NCI-H748 (cell line): ENCODE measurements around the gene MIOX.

Experiments
- DNase-seq: peaks from one replicate; lab custom pipeline; 2025; ENCODE audit not compliant: unreplicated experiment; lab: John Stamatoyannopoulos, UW

MIOX gene

DNA sequence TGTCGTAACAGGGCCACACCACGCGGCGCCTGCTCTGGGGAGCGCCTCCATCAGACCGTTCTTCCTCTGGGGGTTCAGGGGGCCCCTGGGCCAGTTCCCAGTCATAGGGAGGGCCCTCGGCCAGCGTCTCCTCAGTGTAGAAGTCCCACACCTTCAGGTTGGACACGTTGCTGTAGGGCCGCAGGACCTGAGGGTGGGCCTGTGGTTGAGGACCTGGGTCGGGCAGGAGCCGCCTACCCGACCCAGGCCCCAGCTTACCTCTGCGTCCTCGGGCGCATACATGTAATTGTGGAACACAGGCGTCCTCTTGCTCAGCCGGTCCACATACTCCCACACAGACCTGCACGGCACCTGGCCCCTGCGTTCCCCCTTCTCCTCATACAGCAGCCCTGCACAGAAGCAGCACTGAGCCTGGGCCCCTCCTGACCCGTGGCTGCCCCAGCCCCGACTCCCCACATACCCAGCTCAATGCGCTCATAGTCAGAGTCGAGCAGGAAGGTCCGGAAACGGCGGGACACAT, 32.0 kb upstream of the MIOX start:
- DNase-seq: no peak

DNA sequence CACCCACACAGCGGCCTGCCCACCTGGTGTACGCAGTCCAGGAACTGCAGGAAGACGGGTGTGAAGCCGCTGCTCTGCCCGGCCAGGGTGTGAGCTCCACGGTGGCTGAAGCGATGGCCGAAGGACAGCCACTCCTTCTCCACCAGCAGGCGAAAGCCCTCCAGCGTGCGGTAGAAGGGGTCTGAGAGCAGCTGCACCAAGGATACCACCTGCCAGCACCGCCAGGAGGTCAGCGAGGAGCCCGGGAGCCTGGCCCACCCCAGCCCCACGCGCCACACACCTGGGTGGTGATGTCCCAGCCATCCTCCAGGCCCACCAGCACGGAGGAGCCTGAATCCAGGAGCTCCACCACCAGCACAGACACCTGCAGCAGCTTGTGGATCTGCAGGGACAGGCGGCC, 31.5 kb upstream of the MIOX start:
- DNase-seq: no peak

DNA sequence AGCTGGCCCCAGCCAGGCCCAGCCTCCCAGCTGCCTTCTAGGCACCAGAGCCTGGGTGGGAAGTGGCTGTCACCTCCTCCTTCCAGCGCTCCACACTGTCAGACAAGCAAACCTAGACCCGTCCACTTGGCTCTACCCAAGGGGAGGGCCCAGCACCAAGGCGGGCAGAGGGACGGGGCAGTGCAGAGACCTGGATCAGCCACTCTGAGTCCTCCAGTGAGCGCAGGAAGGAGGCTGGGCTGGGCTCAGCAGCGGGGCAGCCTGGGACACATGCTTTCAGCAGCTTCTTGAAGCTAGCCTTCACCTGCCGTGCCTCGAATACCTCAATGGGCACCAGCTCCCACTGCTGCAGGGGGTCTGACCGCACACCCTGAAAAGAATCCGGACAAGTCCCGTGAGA, 30.6 kb upstream of the MIOX start:
- no peak for DNase-seq

GRCh38 chr22:50456466-50457234, 30.0 kb upstream of the MIOX start:
- no peak for DNase-seq

DNA sequence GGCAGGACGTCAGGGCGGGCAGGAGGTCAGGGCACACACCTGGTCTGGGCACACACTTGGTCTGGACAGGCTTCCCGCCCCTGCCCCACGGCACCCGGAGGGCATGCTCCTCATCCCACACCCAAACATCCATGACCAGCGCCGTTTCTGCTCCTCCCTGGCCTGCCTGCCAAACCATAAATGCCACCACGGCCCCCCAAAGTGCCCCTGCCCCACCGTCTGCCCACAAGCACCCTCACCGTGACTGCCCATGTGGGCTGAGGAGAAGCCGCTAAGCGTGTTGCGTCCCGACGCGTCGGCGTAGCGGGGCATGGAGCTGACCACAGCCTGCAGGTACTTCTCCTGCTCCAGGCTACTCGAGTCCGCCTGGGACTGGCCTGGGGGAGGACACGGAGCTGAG, 27.6 kb upstream of the MIOX start:
- no peak for DNase-seq

DNA sequence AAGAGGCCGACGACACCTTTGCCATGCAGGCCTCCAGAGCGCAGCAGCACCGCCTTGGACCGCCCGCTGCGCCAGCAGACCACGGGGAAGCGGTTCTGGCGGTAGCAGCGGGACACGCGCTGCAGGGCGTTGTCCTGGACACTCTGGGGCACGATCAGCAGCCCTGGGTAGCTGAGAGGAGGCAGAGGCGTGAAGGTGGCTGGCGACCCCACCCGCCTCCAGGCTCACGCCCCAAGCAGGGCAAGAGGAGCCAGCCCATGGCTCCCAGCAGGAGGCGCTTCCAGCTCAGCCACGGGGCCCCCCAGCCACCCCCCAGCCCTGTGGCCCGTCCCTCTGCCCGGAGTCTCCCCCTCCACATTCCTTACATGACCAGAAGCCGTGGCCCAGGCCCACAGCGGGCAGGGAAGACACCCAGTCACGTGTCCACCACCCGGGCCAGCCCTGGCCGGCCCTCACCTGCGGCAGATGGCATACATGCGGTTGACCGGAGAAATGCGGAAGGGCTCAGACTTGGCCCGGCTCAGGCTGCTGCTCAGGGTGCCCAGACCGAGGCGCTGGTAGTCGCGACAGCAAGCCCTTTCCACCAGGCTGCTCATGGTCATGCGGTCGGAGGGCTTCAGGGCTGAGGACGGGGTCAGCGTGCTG, 27.0 kb upstream of the MIOX start:
- no peak for DNase-seq

DNA sequence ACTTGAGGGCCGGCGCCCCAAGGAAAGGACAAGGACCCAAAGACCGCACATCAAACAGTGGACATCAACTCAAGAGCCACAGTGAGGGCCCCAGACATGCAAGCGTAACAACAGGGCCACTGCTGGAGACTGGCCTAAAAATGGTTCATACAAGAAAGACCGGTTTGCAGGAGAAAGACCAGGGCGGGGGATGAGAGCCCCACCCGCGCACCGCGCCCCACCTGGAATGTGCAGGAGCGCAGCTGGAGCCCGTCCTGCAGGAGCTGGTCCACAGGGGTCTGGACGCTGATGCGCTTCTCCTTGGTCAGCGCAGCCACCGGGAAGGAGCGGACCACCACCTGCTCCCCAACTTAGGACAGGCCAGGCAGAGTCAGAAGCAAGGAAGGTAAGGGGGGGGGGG, 25.7 kb upstream of the MIOX start:
- no peak for DNase-seq

GRCh38 chr22:50461536-50461935, 25.1 kb upstream of the MIOX start:
- no peak for DNase-seq

DNA sequence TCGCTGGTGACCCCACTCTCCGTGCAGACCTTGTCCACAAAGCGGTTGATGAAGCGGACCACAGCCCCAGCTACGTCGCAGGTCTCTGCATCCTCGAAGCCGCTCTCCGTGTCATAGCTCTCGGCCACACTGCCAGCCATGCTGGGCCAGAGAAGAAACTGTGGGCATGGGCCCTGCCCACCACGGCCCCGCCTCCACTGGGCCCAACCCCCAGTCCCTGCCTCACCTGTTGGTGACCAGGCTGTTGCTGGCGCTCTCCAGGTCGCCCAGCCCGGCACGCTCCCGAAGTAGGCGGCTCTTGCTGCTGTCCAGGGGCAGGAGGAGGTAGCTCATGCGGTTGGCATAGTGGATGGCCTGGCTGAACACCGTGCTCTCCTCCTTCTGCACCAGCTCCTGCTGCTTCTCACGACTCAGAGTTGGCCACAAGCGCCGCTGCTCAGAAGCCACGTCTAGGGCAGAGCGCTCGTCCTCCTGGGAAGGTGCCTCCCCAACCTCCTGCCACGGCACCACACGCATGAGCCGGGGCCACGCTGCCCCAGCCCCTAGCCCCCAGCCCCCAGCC, 24.6 kb upstream of the MIOX start:
- DNase-seq: no peak

GRCh38 chr22:50463188-50463900, 23.3 kb upstream of the MIOX start:
- DNase-seq: no peak

DNA sequence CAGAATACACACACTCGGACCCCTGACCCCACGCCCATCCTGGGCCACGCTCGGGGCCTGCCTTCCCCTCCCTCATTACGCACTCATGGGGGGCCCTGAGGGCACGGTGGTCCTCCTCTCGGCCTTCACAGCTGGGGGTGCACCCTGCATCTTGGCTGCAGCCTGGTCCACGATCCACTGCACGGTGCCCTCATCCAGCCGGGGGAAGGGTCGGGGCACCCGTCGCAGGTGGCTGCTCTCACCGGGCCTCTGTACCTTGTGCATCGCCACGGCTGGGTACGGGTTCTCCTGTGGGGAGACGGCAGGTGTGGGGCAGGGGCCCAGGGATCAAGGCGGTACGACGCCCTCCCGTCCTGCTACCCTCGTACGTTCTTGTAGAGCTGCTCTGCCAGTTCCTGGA, 22.2 kb upstream of the MIOX start:
- no peak for DNase-seq

- no peak for DNase-seq
These were observed 21.4 kb upstream of the MIOX start for GRCh38 chr22:50465066-50465930.

DNA sequence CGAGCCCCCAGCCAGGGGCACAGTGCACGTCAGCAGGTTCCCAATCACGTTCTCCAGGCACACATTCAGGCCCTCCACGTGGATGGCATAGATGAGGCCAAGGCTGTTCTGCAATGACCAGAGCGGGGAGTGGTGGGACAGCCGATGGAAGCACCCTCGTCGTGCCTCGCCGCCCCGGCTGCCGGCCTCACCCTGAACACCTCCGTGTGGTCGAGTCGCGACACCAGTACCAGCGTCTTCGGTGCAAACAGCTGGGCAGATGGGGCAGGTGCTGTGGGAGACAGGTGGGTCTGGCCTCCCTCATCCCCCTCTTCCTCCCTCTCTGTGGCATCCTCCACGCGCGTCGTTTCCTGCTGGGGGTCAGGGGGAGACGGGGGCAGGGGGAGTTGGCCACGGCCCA, 19.3 kb upstream of the MIOX start:
- DNase-seq: no peak

- DNase-seq: no peak
These were observed 18.8 kb upstream of the MIOX start for GRCh38 chr22:50467773-50468440.

- no peak for DNase-seq
These were observed 18.0 kb upstream of the MIOX start for GRCh38 chr22:50468626-50469025.

GRCh38 chr22:50469377-50470305, 17.0 kb upstream of the MIOX start:
- no peak for DNase-seq

- DNase-seq: no peak
These were observed 16.2 kb upstream of the MIOX start for GRCh38 chr22:50470491-50470890.

- no peak for DNase-seq
These were observed 15.3 kb upstream of the MIOX start for GRCh38 chr22:50471197-50471847.

GRCh38 chr22:50471962-50472361, 14.7 kb upstream of the MIOX start:
- no peak for DNase-seq
